Measurements from ENCODE around the gene PDZK1. TPM values are rescaled to one million over a fixed set of nuclear protein-coding genes. Genes with fewer than 3 reads are reported as not detected.
"Not testable (repeated sequence)": the region's sequence is repeated elsewhere in the genome, so short reads cannot be mapped to it uniquely, and the experiment has no call there.

Gene PDZK1
- total RNA-seq, 2 donors from 2014 or later, result 7.8 to 24.7 TPM

GRCh38 chr1:145690587-145691558, 16.3 kb downstream of the PDZK1 start:
- DNase-seq (peak in 3 of 4 donors; percentile 21 to 25 (median 22)), ATAC-seq (peak; percentile 39)
- Histone ChIP-seq H3K4me1 (peaks cover 63% of the 10 kb centered on the region), H3K36me3 (replicated peaks in 1 of 2; ENCODE audit: insufficient read depth in 1 of 2, low read depth in 2 of 2) (no peaks in the 10 kb centered on the region), H3K9me3 (no peaks in the 10 kb centered on the region), H3K27ac (peak overlapping the region in 3 of 4 donors; percentile 12 to 15 (median 13)), H3K4me3 (no peak overlapping the region), H3K27me3 (no peaks in the 10 kb centered on the region)
- TF ChIP-seq CTCF (IDR thresholded peaks at IDR 0.05) (no peak), POLR2A (IDR thresholded peaks at IDR 0.05) (no peak)
- WGBS, 2 donors, result 46 to 47% methylated on average over 5 of the region's 5 CpGs
- intact Hi-C loops (cut with DNase I), result no loop called here

- intact Hi-C loops (cut with DNase I), result no loop called here
- ATAC-seq (no peak), DNase-seq (peak in 2 of 4 donors; percentile 31 to 39)
- Histone ChIP-seq H3K4me1 (peaks cover 54% of the 10 kb centered on the region), H3K27ac (peak overlapping the region in 1 of 4 donors; percentile 23), H3K27me3 (no peaks in the 10 kb centered on the region), H3K36me3 (replicated peaks in 1 of 2; ENCODE audit: insufficient read depth in 1 of 2, low read depth in 2 of 2) (no peaks in the 10 kb centered on the region), H3K4me3 (no peak overlapping the region), H3K9me3 (no peaks in the 10 kb centered on the region)
- TF ChIP-seq CTCF (IDR thresholded peaks at IDR 0.05) (no peak), POLR2A (IDR thresholded peaks at IDR 0.05) (no peak)
- WGBS, 2 donors, result 86 to 88% methylated on average over 3 to 6 of the region's 6 CpGs
Measured at GRCh38 chr1:145689922-145690321, 17.2 kb downstream of the PDZK1 start.

- Histone ChIP-seq H3K27me3 (no peaks in the 10 kb centered on the region), H3K36me3 (replicated peaks in 1 of 2; ENCODE audit: insufficient read depth in 1 of 2, low read depth in 2 of 2) (no peaks in the 10 kb centered on the region), H3K4me3 (no peak overlapping the region), H3K4me1 (peaks cover 45% of the 10 kb centered on the region), H3K27ac (no peak overlapping the region), H3K9me3 (no peaks in the 10 kb centered on the region)
- intact Hi-C loops (cut with DNase I), result no loop called here
- 88% methylated on average over 5 to 6 of the region's 6 CpGs for WGBS, 2 donors
- TF ChIP-seq POLR2A (IDR thresholded peaks at IDR 0.05) (no peak), CTCF (IDR thresholded peaks at IDR 0.05) (no peak)
- DNase-seq (no peak), ATAC-seq (no peak)
Measured at GRCh38 chr1:145688924-145689323, 18.2 kb downstream of the PDZK1 start.

GRCh38 chr1:145688328-145688727, 18.8 kb downstream of the PDZK1 start:
- Histone ChIP-seq H3K27me3 (no peaks in the 10 kb centered on the region), H3K27ac (no peak overlapping the region), H3K36me3 (replicated peaks in 1 of 2; ENCODE audit: insufficient read depth in 1 of 2, low read depth in 2 of 2) (no peaks in the 10 kb centered on the region), H3K9me3 (no peaks in the 10 kb centered on the region), H3K4me3 (no peak overlapping the region), H3K4me1 (peaks cover 39% of the 10 kb centered on the region)
- TF ChIP-seq POLR2A (IDR thresholded peaks at IDR 0.05) (no peak), CTCF (IDR thresholded peaks at IDR 0.05) (no peak)
- ATAC-seq (no peak), DNase-seq (no peak)
- 79 to 82% methylated on average over 4 of the region's 4 CpGs for WGBS, 2 donors
- intact Hi-C loops (cut with DNase I), result no loop called here

GRCh38 chr1:145686078-145686477, 21.1 kb downstream of the PDZK1 start:
- intact Hi-C loops (cut with DNase I); H3K9me3 ChIP-seq; H3K27ac ChIP-seq; H3K27me3 ChIP-seq; ATAC-seq; DNase-seq; H3K4me3 ChIP-seq; H3K36me3 ChIP-seq (replicated peaks in 1 of 2; ENCODE audit: insufficient read depth in 1 of 2, low read depth in 2 of 2): not testable (repeated sequence)
- peaks cover 16% of the 10 kb centered on the region for H3K4me1 ChIP-seq
- 56 to 92% methylated on average over 1 of the region's 1 CpG for WGBS, 2 donors

- H3K27ac ChIP-seq; H3K4me3 ChIP-seq; H3K36me3 ChIP-seq (replicated peaks in 1 of 2; ENCODE audit: insufficient read depth in 1 of 2, low read depth in 2 of 2); H3K4me1 ChIP-seq; H3K9me3 ChIP-seq; ATAC-seq; DNase-seq; H3K27me3 ChIP-seq; intact Hi-C loops (cut with DNase I): not testable (repeated sequence)
- 90% methylated on average over 2 of the region's 3 CpGs; no CpG with 5 or more reads in 1 of the 2 donors for WGBS, 2 donors
Measured at GRCh38 chr1:145684858-145685257, 22.3 kb downstream of the PDZK1 start.

- H3K4me1 ChIP-seq; H3K27ac ChIP-seq; H3K4me3 ChIP-seq; H3K36me3 ChIP-seq (replicated peaks in 1 of 2; ENCODE audit: insufficient read depth in 1 of 2, low read depth in 2 of 2); intact Hi-C loops (cut with DNase I); H3K9me3 ChIP-seq; ATAC-seq; H3K27me3 ChIP-seq; DNase-seq: not testable (repeated sequence)
- WGBS, 2 donors, result no CpG with 5 or more reads among the region's 1 CpG
Measured at GRCh38 chr1:145673217-145673616, 34.0 kb downstream of the PDZK1 start.

Measured in body of pancreas (tissue), 4 donors.